Measurements from ENCODE around the gene RPL41.

The RPL41 gene

DNA sequence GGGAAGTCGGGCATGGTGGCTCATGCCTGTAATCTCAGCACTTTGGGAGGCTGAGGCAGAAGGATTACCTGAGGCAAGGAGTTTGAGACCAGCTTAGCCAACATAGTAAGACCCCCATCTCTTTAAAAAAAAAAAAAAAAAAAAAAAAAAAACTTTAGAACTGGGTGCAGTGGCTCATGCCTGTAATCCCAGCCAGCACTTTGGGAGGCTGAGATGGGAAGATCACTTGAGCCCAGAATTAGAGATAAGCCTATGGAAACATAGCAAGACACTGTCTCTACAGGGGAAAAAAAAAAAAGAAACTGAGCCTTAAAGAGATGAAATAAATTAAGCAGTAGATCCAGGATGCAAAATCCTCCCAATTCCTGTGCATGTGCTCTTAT lies 13.8 kb upstream of the RPL41 start:
- Histone ChIP-seq H2AFZ (ENCODE audit: low read length) (no peak overlapping the region), H3K27ac (ENCODE audit: low read length) (no peak overlapping the region), H3K4me2 (ENCODE audit: low read depth, low read length) (no peak overlapping the region), H3K27me3 (replicated peaks; ENCODE audit: insufficient read depth, low read length) (0 out of 2 replicates have a peak, but pooled peaks cover 5% of the 10 kb centered on the region), H3K36me3 (replicated peaks; ENCODE audit: insufficient read depth, low read length) (peaks cover 11% of the 10 kb centered on the region), H3K79me2 (ENCODE audit: low read length) (peaks cover 33% of the 10 kb centered on the region), H4K20me1 (ENCODE audit: insufficient read depth, low read length) (peaks cover 6% of the 10 kb centered on the region; the same call in 1 of the 2 replicates), H3F3A (ENCODE audit: insufficient read depth, low read length) (0 out of 2 replicates have a peak, but pooled peaks cover 5% of the 10 kb centered on the region), H3K4me3 (ENCODE audit: low read length) (no peak overlapping the region), H3K4me1 (ENCODE audit: low read length) (peaks cover 7% of the 10 kb centered on the region), H3K9ac (ENCODE audit: low read length) (no peak overlapping the region), H3K9me3 (replicated peaks; ENCODE audit: insufficient read depth, low read length) (no peaks in the 10 kb centered on the region), H3K9me2 (replicated peaks; ENCODE audit: insufficient read depth, low read length) (no peaks in the 10 kb centered on the region)
- TF ChIP-seq CTCF (IDR thresholded peaks at IDR 0.05; ENCODE audit: low read length), result no peak
- no peak for TF ChIP-seq EZH2 (optimal IDR thresholded peaks at IDR 0.05; ENCODE audit: low read depth, low read length)
- TF ChIP-seq EZH2phosphoT487 (IDR thresholded peaks at IDR 0.05; ENCODE audit: low read length), result no peak
- DNase-seq, result no peak

DNA sequence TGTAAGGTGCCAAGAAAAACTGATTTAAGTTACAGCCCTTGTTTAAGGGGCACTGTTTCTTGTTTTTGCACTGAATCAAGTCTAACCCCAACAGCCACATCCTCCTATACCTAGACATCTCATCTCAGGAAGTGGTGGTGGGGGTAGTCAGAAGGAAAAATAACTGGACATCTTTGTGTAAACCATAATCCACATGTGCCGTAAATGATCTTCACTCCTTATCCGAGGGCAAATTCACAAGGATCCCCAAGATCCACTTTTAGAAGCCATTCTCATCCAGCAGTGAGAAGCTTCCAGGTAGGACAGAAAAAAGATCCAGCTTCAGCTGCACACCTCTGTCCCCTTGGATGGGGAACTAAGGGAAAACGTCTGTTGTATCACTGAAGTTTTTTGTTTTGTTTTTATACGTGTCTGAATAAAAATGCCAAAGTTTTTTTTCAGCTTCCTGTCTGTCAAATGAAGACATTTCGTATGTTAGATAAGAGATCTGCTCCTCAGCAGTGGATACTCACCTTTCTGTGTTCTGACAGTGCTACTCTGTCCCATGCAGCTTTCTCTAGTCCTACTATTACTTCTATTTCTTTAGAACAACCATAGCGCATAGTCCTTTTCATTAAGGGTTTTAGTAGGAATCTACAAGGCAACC lies 13.2 kb upstream of the RPL41 start:
- no peak for DNase-seq
- H3K4me3 ChIP-seq (ENCODE audit: low read length), result peak overlapping the region; percentile 78
- H3K4me1 ChIP-seq (ENCODE audit: low read length), result peaks cover 7% of the 10 kb centered on the region
- 0 out of 2 replicates have a peak, but pooled peaks cover 5% of the 10 kb centered on the region for H3K27me3 ChIP-seq (replicated peaks; ENCODE audit: insufficient read depth, low read length)
- H3K9me2 ChIP-seq (replicated peaks; ENCODE audit: insufficient read depth, low read length), result no peaks in the 10 kb centered on the region
- peak overlapping the region; percentile 80; the same call in 1 of the 2 replicates for H2AFZ ChIP-seq (ENCODE audit: low read length)
- H3K9me3 ChIP-seq (replicated peaks; ENCODE audit: insufficient read depth, low read length), result no peaks in the 10 kb centered on the region
- H3K79me2 ChIP-seq (ENCODE audit: low read length), result peaks cover 38% of the 10 kb centered on the region
- peak overlapping the region; percentile 79; the same call in 1 of the 2 replicates for H3K4me2 ChIP-seq (ENCODE audit: low read depth, low read length)
- H3F3A ChIP-seq (ENCODE audit: insufficient read depth, low read length), result 0 out of 2 replicates have a peak, but pooled peaks cover 5% of the 10 kb centered on the region
- H3K27ac ChIP-seq (ENCODE audit: low read length), result no peak overlapping the region
- no peak for TF ChIP-seq EZH2phosphoT487 (IDR thresholded peaks at IDR 0.05; ENCODE audit: low read length)
- no peak for TF ChIP-seq CTCF (IDR thresholded peaks at IDR 0.05; ENCODE audit: low read length)
- peaks cover 6% of the 10 kb centered on the region; the same call in 1 of the 2 replicates for H4K20me1 ChIP-seq (ENCODE audit: insufficient read depth, low read length)
- H3K9ac ChIP-seq (ENCODE audit: low read length), result peak overlapping the region; percentile 83; the same call in 1 of the 2 replicates
- peaks cover 15% of the 10 kb centered on the region for H3K36me3 ChIP-seq (replicated peaks; ENCODE audit: insufficient read depth, low read length)

DNA sequence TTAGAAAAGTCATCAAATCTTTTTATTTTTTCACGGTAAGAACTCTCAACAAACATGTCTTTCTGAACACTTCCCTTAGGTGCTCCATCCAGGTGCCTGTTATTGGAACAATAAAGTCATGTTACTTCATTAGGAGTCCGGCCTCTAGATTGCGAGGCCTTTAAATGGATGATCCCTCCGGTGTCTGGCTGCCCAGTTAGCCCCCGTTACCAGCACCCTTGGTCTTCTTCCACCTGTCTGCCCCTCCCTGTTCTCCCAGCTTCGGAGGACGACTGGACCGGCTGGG lies 12.7 kb upstream of the RPL41 start:
- H3K27me3 ChIP-seq (replicated peaks; ENCODE audit: insufficient read depth, low read length), result no peaks in the 10 kb centered on the region
- peaks cover 42% of the 10 kb centered on the region for H3K79me2 ChIP-seq (ENCODE audit: low read length)
- H3K4me2 ChIP-seq (ENCODE audit: low read depth, low read length), result peak overlapping the region; percentile 79
- H3K9me2 ChIP-seq (replicated peaks; ENCODE audit: insufficient read depth, low read length), result no peaks in the 10 kb centered on the region
- H3K36me3 ChIP-seq (replicated peaks; ENCODE audit: insufficient read depth, low read length), result peaks cover 15% of the 10 kb centered on the region
- H3K27ac ChIP-seq (ENCODE audit: low read length), result peak overlapping the region; percentile 25; the same call in 1 of the 2 replicates
- H3K9ac ChIP-seq (ENCODE audit: low read length), result peak overlapping the region; percentile 83
- peaks cover 6% of the 10 kb centered on the region; the same call in 1 of the 2 replicates for H4K20me1 ChIP-seq (ENCODE audit: insufficient read depth, low read length)
- 0 out of 2 replicates have a peak, but pooled peaks cover 5% of the 10 kb centered on the region for H3F3A ChIP-seq (ENCODE audit: insufficient read depth, low read length)
- peak overlapping the region; percentile 80 for H2AFZ ChIP-seq (ENCODE audit: low read length)
- TF ChIP-seq CTCF (IDR thresholded peaks at IDR 0.05; ENCODE audit: low read length) (no peak), EZH2phosphoT487 (IDR thresholded peaks at IDR 0.05; ENCODE audit: low read length) (no peak), EZH2 (optimal IDR thresholded peaks at IDR 0.05; ENCODE audit: low read depth, low read length) (no peak)
- peak; percentile 16 for DNase-seq
- H3K4me3 ChIP-seq (ENCODE audit: low read length), result peak overlapping the region; percentile 78
- H3K9me3 ChIP-seq (replicated peaks; ENCODE audit: insufficient read depth, low read length), result no peaks in the 10 kb centered on the region
- H3K4me1 ChIP-seq (ENCODE audit: low read length), result peaks cover 7% of the 10 kb centered on the region
